ACC112 (cell line): ENCODE data around the gene CCNL1.
A peak's percentile ranks its signal among the peaks of the same experiment; 100 is the strongest.

Experiments
- H2AFZ ChIP-seq: fragments of 200-600 bp; sonication (generic); one replicate; pipeline ENCODE4 v1.6.0; 2017; ENCODE audit warnings: antibody characterized with exemption, low read length; ENCODE audit not compliant: unreplicated experiment
- H3K27ac ChIP-seq: fragments of 200-600 bp; sonication (generic); 2 replicates; pipeline ENCODE4 v1.5.1; 2014; ENCODE audit warnings: low read depth, mild to moderate bottlenecking, antibody characterized with exemption, low read length, moderate library complexity
- H3K27me3 ChIP-seq: fragments of 200-600 bp; sonication (generic); 2 replicates; pipeline ENCODE4 v1.6.1; 2014; ENCODE audit warnings: mild to moderate bottlenecking, antibody characterized with exemption, low read length, moderate library complexity, mixed read lengths; ENCODE audit not compliant: insufficient read depth
- H3K36me3 ChIP-seq: fragments of 200-600 bp; sonication (generic); 2 replicates; pipeline ENCODE4 v1.6.1; 2016; ENCODE audit warnings: mild to moderate bottlenecking, antibody characterized with exemption, low read length, moderate library complexity, mixed read lengths; ENCODE audit not compliant: insufficient read depth
- H3K4me1 ChIP-seq: fragments of 200-600 bp; sonication (generic); one replicate; pipeline ENCODE4 v1.6.1; 2016; ENCODE audit warnings: low read length, mixed read lengths; ENCODE audit not compliant: insufficient read depth, unreplicated experiment, control insufficient read depth
- H3K4me3 ChIP-seq: fragments of 200-600 bp; sonication (generic); 2 replicates; pipeline ENCODE4 v1.5.1; 2014; ENCODE audit warnings: mild to moderate bottlenecking, low read depth, low read length
- H3K79me2 ChIP-seq: fragments of 200-600 bp; sonication (generic); one replicate; pipeline ENCODE4 v1.6.0; 2016; ENCODE audit warnings: low read length; ENCODE audit not compliant: control insufficient read depth, unreplicated experiment, insufficient read depth

CCNL1 gene

DNA sequence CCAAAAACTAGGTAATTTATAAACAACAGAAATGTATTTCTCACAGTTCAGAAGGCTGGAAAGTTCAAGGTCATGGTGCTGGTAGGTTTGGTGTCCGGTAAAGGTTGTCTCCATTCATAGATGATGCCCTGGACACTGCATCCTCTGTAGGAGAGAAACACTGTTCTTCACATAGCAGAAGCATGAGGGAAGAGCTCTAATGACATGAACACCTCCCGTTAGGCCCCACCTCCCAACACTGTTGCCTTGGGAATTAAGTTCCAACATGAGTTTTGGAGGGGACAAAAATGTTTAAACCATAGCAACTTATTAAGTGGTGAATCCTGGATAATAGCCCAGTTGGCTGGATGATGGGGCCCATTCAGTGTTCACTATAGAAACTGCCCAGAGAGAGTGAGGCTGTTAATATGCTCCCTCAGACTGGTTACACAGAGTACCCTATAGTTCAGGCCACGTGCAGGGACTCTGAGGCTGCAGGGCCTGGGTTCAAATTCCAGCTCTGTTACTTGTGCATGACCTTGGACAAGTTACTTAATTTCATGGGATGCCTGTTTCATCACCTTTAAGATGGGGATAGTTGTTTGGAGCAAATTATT lies 37.0 kb downstream of the CCNL1 start:
- no peak overlapping the region for H2AFZ ChIP-seq
- H3K36me3 ChIP-seq, result no peaks in the 10 kb centered on the region
- H3K27me3 ChIP-seq, result no peaks in the 10 kb centered on the region
- peaks cover 66% of the 10 kb centered on the region for H3K4me1 ChIP-seq
- H3K79me2 ChIP-seq, result no peaks in the 10 kb centered on the region
- peak overlapping the region; percentile 33; the same call in 1 of the 2 replicates for H3K27ac ChIP-seq
- no peak overlapping the region for H3K4me3 ChIP-seq

DNA sequence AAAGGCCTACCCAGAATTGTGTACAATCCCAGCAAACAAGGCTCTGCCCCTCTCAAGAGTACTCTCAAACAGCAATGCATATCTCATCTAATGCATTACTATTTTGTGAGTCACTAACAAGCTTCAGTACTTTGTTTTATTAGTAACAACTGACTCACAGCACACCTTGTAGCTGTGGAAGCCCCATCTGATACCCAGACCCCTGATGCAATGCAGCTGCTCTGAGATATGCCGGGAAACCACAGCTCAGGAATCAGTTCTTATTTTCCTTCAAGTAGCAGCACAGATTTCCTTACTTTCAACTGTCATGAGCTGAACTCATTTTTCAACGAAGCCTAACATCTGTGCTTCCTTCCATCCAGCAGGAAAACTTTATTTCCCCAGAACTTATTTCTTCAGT lies 37.8 kb downstream of the CCNL1 start:
- H3K4me1 ChIP-seq, result peaks cover 58% of the 10 kb centered on the region
- H3K27ac ChIP-seq, result peak overlapping the region; percentile 33

DNA sequence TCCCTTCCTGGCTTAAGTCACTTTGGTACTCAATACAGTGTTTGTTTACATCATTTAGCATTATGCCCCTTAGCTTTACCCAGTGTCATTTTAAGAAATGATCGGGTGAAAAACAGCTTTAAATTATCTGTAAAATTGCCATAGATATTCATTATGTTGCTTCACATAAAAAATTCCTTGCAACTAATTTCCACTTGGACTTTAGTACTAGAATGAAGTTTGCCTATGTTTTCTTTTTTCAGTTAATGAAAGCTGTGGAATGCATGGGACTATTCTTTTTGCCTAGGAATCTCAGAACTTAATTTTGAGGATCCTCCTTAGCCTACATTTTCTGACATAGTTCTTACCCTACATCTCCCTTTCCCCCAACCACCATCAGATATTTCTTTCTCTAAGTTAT lies 38.4 kb downstream of the CCNL1 start:
- Histone ChIP-seq H3K27ac (peak overlapping the region; percentile 14; the same call in 1 of the 2 replicates), H2AFZ (peak overlapping the region; percentile 67), H3K4me1 (peaks cover 52% of the 10 kb centered on the region), H3K27me3 (no peaks in the 10 kb centered on the region), H3K36me3 (no peaks in the 10 kb centered on the region), H3K4me3 (no peak overlapping the region), H3K79me2 (no peaks in the 10 kb centered on the region)

More for the DNA sequence above, 37.8 kb downstream of the CCNL1 start:
- Histone ChIP-seq H3K36me3 (no peaks in the 10 kb centered on the region), H3K27me3 (no peaks in the 10 kb centered on the region), H3K4me3 (no peak overlapping the region), H3K79me2 (no peaks in the 10 kb centered on the region), H2AFZ (no peak overlapping the region)

DNA sequence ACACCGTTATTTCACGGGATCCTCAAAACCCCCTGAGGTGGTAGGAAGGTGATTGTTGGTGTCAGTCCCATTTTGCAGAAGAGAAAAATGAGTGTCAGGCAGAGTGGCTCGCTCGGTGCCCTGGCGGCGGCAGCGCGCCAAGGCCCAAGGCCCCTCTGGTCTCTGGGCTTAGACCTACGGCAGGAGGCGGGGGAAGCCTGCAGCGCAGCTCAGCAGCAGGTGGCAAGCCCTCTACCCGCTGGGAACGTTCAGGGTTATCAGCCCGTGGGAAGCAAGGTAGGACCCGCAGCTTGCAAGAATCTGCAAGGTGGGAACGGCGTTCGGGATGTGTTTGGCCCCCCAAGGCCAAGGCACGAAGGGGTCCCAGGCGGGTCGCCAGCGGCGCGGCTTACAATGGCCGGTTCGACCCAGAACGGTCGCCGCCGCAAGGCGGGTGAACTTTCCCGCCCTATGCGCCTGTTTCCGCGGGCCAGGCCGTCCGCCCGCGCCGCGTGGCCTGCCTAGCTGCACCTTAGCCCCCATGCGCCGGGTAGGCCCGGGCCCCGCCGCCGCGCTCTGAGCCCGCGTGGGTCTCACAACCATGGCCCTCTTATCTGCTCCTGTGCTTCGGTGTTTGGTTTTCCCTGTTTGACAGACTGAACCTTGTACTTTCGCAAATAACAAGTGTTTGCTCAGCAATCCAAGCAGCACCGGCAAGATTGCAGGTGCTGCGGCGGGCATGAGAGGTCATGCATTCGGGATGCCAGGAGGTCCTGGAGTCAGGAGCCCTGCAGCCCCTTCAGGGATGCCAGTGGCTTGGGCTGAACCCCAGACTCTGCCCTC lies 39.7 kb downstream of the CCNL1 start:
- no peak overlapping the region for H2AFZ ChIP-seq
- no peak overlapping the region for H3K4me3 ChIP-seq
- H3K27me3 ChIP-seq, result no peaks in the 10 kb centered on the region
- H3K79me2 ChIP-seq, result no peaks in the 10 kb centered on the region
- H3K4me1 ChIP-seq, result peaks cover 48% of the 10 kb centered on the region
- no peaks in the 10 kb centered on the region for H3K36me3 ChIP-seq
- H3K27ac ChIP-seq, result no peak overlapping the region

DNA sequence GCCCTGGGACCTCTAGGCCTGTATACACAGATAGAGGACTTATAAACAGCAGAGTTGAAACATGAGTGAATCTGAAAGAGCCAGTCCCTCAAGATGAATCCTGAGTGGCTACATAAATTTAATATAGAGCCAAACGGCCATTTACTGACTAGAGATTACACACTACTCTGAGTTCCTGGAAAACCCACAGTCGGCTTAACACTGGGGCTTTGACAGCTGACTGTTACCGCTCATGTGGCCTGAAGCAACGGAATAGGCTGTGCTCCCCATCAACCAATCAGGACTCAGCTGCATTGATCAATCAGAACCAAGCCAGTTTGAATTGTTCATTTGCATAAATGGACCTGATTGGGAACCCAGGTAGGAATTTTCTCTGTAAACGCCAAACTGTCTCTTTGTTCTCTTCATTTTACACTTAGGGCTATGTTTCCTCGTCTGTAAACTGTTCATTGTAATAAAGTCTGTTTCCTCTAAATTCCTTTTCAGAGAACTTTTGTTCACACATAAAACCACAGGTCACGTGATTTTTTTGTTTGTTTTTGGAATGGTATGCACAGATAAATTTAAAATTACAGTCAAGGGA lies 40.5 kb downstream of the CCNL1 start:
- Histone ChIP-seq H3K36me3 (no peaks in the 10 kb centered on the region), H2AFZ (no peak overlapping the region)

DNA sequence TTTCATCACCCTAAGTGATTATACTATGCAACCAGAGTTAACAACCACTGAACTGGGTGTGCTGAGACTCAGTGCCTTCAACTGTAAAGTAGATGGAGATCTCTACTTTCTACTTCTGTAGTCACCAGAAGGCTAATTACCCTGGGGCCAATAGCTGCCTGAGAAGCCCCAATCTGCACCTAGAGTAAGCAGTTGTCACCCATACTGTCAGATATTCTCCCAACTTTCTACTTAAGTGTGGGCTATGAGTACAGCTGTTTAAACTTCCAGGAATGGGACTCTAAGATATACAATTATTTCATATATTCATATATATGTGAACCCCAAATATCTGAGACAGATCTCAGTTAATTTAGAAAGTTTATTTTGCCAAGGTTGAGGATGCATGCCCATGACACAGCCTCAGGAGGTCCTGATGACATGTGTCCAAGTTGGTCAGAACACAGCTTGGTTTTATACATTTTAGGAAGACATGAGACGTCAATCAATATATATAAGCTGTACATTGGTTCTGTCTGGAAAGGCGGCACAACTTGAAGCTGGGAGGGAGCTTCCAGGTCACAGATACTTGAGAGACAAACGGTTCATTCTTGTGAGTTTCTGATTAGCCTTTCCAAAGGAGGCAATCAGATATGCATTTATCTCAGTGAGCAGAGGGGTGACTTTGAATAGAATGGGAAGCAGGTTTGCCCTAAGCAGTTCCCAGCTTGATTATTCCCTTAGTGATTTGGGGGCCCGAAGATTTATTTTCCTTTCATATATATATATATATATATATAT lies 41.9 kb downstream of the CCNL1 start:
- H2AFZ ChIP-seq, result no peak overlapping the region
- H3K4me1 ChIP-seq, result peaks cover 29% of the 10 kb centered on the region
- no peaks in the 10 kb centered on the region for H3K79me2 ChIP-seq
- no peaks in the 10 kb centered on the region for H3K27me3 ChIP-seq
- H3K36me3 ChIP-seq, result no peaks in the 10 kb centered on the region
- H3K27ac ChIP-seq, result no peak overlapping the region
- H3K4me3 ChIP-seq, result no peak overlapping the region

More for the DNA sequence above, 40.5 kb downstream of the CCNL1 start:
- H3K4me1 ChIP-seq, result peaks cover 40% of the 10 kb centered on the region
- no peak overlapping the region for H3K4me3 ChIP-seq
- H3K79me2 ChIP-seq, result no peaks in the 10 kb centered on the region
- no peak overlapping the region for H3K27ac ChIP-seq
- no peaks in the 10 kb centered on the region for H3K27me3 ChIP-seq

DNA sequence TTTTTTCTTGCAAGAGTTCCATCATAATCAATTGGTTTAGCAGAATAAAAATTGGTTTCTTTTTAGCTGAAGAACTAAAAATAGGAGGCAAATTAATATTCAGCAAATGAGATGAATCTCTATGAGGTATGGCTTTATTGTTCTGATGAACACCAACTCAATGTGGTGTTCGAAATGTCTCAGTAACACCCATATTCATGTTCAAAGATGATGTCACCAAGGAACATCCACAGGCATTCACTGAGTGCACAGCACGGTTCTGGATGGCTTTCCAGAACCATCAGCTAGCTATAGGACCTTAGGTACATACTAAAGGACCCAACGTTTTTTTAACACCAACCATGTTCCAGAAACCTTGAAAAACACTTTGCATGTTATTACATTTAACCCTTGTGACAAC lies 42.7 kb downstream of the CCNL1 start:
- H3K36me3 ChIP-seq, result no peaks in the 10 kb centered on the region
- no peaks in the 10 kb centered on the region for H3K27me3 ChIP-seq
- H3K27ac ChIP-seq, result no peak overlapping the region
- H3K4me1 ChIP-seq, result peaks cover 20% of the 10 kb centered on the region
- no peaks in the 10 kb centered on the region for H3K79me2 ChIP-seq
- no peak overlapping the region for H2AFZ ChIP-seq
- H3K4me3 ChIP-seq, result no peak overlapping the region

DNA sequence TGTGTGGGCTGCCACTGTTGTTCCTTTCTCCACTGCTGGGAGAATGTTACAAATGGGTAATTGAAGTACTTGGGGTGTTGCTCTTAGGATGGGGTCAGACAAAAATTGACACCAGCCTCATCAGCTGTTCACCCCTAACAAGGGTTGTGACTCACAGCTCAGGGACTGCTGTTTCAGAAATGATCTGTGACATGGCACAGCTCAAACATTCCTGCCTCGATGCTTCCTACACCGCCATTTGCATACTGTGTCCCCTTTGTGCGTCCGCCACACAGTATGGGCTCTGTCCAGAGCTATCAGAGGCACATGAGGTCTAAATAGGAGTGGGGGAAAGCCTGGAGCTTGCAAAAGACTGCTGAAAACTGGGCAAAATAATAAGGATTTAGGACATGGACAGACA lies 43.9 kb downstream of the CCNL1 start:
- H3K27ac ChIP-seq, result no peak overlapping the region
- H3K4me3 ChIP-seq, result no peak overlapping the region
- H3K79me2 ChIP-seq, result no peaks in the 10 kb centered on the region
- peaks cover 8% of the 10 kb centered on the region for H3K4me1 ChIP-seq
- H3K27me3 ChIP-seq, result no peaks in the 10 kb centered on the region
- H2AFZ ChIP-seq, result no peak overlapping the region
- H3K36me3 ChIP-seq, result no peaks in the 10 kb centered on the region

DNA sequence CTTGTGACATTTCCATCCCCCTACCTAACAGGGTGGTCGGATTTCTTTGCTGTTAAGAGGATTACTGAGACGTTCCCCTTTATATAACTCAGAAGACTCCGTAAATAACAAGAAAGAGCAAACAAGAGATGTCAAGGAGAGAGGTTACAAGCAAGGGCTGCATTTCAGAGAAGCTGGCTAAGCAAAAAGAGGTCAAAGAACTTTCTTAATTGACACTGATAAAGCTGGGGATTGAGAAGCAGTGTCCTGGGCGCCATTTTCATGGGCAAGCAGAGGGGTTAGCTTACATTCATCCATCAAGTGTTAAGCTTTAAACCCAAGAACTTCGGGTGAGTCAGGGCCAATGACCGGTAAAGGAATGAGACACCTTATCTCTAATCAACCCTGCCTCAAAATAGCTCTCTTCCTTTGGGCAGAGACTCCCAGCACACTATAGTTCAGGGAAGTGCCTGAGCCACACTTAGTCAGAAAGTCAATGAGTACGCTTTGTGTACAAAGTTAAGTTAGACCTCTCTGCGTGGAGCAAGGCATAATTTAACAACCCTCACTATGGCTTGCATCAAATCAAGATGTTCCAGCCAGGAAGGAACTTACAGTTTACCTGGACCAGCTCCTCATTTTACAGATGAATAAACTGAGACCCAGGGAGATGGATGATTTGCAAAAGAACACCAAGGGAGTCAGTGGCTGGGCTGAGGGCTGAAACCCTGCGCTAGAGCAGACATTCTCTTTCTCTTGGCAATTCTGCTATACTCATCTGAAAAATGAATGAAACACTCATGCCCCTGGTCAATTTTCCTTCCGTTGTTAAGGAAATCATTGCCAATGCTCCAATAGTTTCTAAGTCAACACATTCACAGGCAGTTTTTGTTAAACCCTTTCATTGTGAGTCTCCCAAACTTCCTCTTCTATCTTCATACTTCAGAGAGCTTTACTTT lies 44.6 kb downstream of the CCNL1 start:
- Histone ChIP-seq H3K4me1 (peaks cover 8% of the 10 kb centered on the region), H3K27me3 (no peaks in the 10 kb centered on the region), H2AFZ (no peak overlapping the region), H3K4me3 (no peak overlapping the region), H3K27ac (no peak overlapping the region), H3K79me2 (no peaks in the 10 kb centered on the region), H3K36me3 (no peaks in the 10 kb centered on the region)
